HG03442 (cell line): ENCODE measurements around the gene REST.
"Not testable (repeated sequence)": the region's sequence is repeated elsewhere in the genome, so short reads cannot be mapped to it uniquely, and the experiment has no call there.

Experiments used
- ATAC-seq: cut with Tn5 transposase; IDR thresholded peaks from one replicate; pipeline ENCODE4 v1.9.1; 2021; ENCODE audit warnings: mild to moderate bottlenecking, moderate library complexity; ENCODE audit not compliant: unreplicated experiment

Gene REST

GRCh38 chr4:56909086-56909894, 1.6 kb downstream of the REST start:
- ATAC-seq, result peak; percentile 22

- no peak for ATAC-seq
Measured at GRCh38 chr4:56910172-56910967, 2.7 kb downstream of the REST start.

- ATAC-seq, result no peak
Measured at GRCh38 chr4:56914336-56914735, 6.6 kb downstream of the REST start.

GRCh38 chr4:56914977-56915376, 7.3 kb downstream of the REST start:
- ATAC-seq, result not testable (repeated sequence)

GRCh38 chr4:56927196-56927595, 19.5 kb downstream of the REST start:
- no peak for ATAC-seq

DNA sequence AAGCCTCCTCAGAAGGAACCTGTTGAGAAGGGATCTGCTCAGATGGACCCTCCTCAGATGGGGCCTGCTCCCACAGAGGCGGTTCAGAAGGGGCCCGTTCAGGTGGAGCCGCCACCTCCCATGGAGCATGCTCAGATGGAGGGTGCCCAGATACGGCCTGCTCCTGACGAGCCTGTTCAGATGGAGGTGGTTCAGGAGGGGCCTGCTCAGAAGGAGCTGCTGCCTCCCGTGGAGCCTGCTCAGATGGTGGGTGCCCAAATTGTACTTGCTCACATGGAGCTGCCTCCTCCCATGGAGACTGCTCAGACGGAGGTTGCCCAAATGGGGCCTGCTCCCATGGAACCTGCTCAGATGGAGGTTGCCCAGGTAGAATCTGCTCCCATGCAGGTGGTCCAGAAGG, 22.9 kb downstream of the REST start:
- ATAC-seq, result no peak

- no peak for ATAC-seq
Measured at GRCh38 chr4:56931924-56932323, 24.2 kb downstream of the REST start.

- no peak for ATAC-seq
Measured at GRCh38 chr4:56937262-56937661, 29.6 kb downstream of the REST start.

- ATAC-seq, result not testable (repeated sequence)
Measured at GRCh38 chr4:56939826-56940225, 32.1 kb downstream of the REST start.

GRCh38 chr4:56940403-56940802, 32.7 kb downstream of the REST start:
- ATAC-seq, result no peak

- no peak for ATAC-seq
Measured at GRCh38 chr4:56940971-56941370, 33.3 kb downstream of the REST start.

DNA sequence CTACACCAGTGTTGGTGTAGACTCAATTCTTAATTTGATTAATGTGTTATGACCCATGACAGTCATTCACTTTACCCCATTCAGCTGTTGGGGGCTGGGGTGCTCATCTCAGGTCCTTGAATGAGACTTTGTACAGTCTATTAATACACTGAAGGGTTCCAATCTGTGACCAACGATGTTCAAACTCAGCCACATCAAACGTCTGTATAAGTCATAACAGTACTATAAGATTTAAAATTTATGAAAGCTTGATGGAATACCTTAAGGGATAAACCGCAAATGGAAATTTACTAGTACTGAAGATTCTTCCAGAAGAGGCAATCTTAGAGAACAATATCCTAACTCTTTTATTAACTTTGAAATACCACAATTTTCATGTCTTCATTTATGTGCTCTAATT, 33.7 kb downstream of the REST start:
- peak; percentile 38 for ATAC-seq

DNA sequence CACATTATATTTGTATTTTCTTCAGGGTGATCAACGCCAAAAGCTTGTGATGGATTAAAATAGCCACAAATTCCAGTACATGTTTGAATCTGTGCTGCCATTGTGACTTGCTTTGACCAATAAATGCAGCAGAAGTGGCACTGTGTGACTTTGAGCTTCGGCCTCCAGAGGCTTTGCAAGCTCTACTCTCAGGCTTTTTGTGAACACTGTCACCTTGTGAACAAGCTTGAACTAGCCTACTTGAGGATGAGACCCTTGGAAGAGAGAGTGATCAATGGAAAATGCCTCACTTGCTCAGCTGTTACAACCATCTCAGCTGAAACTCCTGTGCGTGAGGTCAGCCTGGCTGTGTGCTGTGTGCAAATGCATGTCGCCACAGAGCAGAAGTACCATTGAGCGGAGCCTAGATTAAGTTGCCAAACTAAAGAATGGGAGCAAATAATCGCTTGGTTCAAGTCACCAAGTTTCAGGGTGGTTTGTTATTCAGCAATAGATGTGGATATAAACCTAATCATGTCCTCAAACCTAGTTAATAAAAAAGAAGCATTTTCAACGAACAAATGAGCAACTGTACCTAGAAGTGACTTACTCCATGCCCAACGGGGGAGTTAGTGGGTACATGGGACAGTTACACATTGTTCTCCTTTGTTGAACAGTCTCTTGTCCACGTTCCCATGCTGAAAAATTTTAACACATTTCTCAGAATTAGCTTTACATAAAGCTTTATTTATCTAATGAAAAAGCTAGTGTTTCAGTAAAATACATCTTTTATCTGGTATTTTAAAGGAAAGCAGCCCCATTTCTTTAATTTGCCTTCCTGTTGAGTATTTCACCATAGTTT, 46.2 kb downstream of the REST start:
- ATAC-seq, result no peak

- ATAC-seq, result no peak
Measured at GRCh38 chr4:56958111-56958517, 50.4 kb downstream of the REST start.

GRCh38 chr4:56959100-56959499, 51.4 kb downstream of the REST start:
- ATAC-seq, result no peak

- ATAC-seq, result no peak
Measured at GRCh38 chr4:56961107-56961500, 53.4 kb downstream of the REST start.

GRCh38 chr4:56971383-56971782, 63.7 kb downstream of the REST start:
- ATAC-seq, result no peak

DNA sequence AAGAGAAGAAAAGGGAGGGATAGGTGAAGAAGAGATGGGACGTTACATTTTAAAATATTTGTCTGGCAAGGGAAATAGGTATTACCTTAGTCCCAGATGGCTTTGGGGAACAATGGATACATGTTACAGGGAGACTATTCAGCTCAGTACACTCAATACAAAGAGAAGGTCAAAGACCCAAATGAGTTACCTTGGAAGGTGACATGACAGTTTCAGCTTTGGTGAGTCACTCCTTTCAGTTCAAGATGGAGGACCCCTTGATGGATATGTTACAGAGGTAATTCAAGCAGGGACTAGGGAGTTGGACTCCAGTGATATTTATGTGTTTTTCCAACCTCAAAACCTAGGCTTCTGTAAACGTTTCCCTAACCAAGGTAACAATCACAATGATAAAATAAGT, 64.7 kb downstream of the REST start:
- ATAC-seq, result no peak

DNA sequence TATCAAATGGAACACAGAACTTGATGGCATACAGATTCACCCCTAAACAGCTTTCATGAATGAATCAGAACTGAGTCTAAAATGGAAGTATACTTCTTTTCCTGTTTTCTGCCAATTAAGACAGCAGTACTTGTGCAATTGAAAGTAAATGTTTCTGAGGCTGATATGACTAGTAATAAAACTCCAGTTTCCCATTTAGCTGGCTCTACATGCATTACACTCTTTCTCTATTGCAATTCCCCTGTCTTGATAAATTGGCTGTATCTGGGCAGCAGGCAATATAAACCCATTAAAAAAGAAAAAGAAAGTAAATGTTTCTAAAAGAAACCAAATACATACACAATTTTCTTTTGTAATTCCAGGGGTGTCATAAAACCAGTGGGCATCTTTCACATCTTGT, 65.1 kb downstream of the REST start:
- no peak for ATAC-seq

GRCh38 chr4:56973336-56973735, 65.6 kb downstream of the REST start:
- ATAC-seq, result no peak

GRCh38 chr4:56976283-56976836, 68.7 kb downstream of the REST start:
- ATAC-seq, result peak; percentile 0
